ENCODE results near the gene NOXA1.

Gene NOXA1

DNA sequence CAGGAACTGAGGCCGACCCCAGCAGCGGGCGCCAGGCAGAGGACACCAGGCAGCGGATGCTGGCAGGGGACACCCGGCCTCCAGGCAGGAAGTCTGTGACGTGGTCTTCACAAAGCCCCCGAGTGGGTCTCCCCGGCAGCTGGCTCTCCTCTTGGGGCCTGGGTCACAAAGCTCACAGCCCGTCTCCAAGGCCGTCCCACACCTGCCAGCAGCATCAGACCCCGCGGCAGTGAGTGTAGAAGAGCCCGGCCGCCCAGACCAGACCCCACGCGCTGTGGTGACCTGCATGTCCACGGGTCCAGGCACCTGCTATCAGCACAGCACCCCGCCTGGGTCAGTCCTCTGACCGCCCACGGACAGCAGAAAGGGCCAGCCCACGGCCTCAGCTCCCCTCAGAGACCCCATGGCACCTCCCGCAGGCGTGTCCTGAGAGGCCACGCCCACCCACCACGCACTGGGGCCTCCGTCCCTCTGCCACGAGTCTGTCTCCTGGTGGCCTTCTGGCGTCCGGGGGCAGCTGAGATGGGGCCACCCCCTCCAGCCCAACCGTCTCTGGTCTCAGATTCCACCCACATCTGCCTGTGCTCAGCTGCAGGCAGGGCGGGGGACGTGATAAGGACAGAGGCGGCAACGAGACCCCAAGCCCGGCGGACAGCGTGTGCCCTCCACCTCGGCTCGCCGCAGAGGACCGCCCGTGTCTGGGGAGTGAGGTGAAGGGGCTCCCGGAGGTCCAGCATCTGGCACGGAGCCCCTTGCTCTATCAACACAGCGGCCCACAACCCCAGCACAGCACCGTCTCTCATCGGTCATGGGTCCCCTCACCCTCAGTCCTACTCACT lies 34.4 kb upstream of the NOXA1 start:
- H2AFZ ChIP-seq (ENCODE audit: low read length, unreplicated experiment), result no peak overlapping the region
- no peaks in the 10 kb centered on the region for H3K27me3 ChIP-seq (ENCODE audit: insufficient read depth, low read length)
- H3K4me1 ChIP-seq (ENCODE audit: control insufficient read depth, insufficient read depth, low read length, unreplicated experiment), result no peaks in the 10 kb centered on the region
- no peaks in the 10 kb centered on the region for H3K79me2 ChIP-seq (ENCODE audit: control insufficient read depth, insufficient read depth, low read length, unreplicated experiment)
- H3K4me3 ChIP-seq (ENCODE audit: low read depth, low read length), result no peak overlapping the region
- H3K27ac ChIP-seq (ENCODE audit: low read depth, low read length), result no peak overlapping the region
- H3K36me3 ChIP-seq (ENCODE audit: insufficient read depth, low read length), result no peaks in the 10 kb centered on the region

DNA sequence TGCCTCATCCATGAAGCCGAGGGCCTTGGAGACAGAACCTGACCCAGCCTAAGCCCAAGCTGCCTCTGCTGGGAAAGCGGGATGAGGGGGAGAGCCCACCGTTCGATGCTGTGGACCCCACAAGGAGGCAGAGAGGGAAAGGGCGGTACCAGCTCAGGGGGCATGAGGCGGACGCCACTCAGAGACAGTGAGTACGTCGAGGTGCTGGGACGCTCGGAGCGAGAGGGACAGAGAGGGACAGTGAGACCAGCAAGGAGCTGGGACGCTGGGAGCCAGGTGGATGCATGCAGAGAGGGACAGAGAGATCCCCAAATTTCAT lies 33.8 kb upstream of the NOXA1 start:
- Histone ChIP-seq H3K27me3 (ENCODE audit: insufficient read depth, low read length) (no peaks in the 10 kb centered on the region), H3K27ac (ENCODE audit: low read depth, low read length) (no peak overlapping the region), H3K4me3 (ENCODE audit: low read depth, low read length) (no peak overlapping the region), H3K36me3 (ENCODE audit: insufficient read depth, low read length) (no peaks in the 10 kb centered on the region), H2AFZ (ENCODE audit: low read length, unreplicated experiment) (no peak overlapping the region), H3K4me1 (ENCODE audit: control insufficient read depth, insufficient read depth, low read length, unreplicated experiment) (no peaks in the 10 kb centered on the region), H3K79me2 (ENCODE audit: control insufficient read depth, insufficient read depth, low read length, unreplicated experiment) (no peaks in the 10 kb centered on the region)

DNA sequence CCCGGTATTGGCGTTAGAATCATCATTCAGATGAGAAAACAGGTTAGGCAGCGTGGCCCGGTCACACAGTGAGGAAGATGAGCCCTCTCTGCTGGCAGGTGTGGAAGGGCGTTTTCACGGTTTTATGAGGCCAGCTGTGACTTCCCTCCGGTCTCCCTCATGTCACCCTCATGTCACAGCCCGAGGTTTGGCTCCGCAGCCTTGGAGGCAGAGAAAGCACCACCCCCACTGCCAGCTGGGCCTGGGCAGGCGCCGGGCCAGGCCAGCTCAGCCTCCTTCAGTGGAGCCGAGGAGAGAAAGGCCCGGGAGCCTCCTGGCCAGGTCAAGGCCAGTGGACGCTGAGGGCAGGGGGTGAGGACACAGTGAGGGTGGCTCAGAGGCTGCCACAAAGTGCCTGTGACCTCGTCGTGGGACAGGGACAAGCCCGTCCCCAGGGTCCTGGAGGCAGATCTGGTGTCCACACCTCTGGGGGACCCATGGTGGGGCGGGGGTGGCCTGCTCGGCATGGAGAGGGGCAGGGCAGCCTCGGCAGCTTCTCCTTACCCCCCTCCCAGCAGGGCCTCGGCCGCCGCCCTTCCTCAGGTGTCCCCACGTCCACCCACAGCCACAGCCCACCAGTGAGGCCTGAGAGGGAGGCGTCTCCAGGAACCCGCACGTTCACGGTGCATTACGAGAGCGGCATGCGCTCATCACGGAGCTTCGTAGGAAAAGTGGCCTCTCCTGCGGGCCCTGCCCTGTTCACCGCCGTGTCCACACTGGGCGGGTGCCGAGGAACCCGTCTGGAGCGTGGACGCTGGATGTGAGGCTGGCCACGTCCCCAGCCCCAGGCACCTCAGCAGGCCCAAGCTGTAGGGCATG lies 32.4 kb upstream of the NOXA1 start:
- H3K27me3 ChIP-seq (ENCODE audit: insufficient read depth, low read length), result no peaks in the 10 kb centered on the region
- H3K36me3 ChIP-seq (ENCODE audit: insufficient read depth, low read length), result no peaks in the 10 kb centered on the region
- H3K4me3 ChIP-seq (ENCODE audit: low read depth, low read length), result no peak overlapping the region
- H3K4me1 ChIP-seq (ENCODE audit: control insufficient read depth, insufficient read depth, low read length, unreplicated experiment), result no peaks in the 10 kb centered on the region
- H3K79me2 ChIP-seq (ENCODE audit: control insufficient read depth, insufficient read depth, low read length, unreplicated experiment), result no peaks in the 10 kb centered on the region
- no peak overlapping the region for H3K27ac ChIP-seq (ENCODE audit: low read depth, low read length)
- no peak overlapping the region for H2AFZ ChIP-seq (ENCODE audit: low read length, unreplicated experiment)

DNA sequence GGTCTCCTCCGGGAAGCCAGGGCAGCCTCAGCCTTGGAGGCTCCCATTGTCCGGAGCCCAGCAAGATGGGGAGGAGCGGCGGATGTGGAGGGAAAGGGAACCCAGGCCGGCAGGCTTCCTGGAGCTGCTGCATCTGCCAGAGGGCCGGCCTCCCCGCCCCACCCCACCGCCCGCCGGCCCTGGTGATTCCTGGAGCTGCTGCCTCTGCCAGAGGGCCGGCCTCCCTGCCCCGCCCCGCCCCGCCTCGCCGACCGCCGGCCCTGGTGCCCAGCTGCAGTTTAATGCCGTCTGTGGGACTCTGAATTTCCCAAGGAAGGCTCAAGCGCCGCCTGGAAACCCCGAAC lies 31.8 kb upstream of the NOXA1 start:
- H3K27ac ChIP-seq (ENCODE audit: low read depth, low read length), result no peak overlapping the region

DNA sequence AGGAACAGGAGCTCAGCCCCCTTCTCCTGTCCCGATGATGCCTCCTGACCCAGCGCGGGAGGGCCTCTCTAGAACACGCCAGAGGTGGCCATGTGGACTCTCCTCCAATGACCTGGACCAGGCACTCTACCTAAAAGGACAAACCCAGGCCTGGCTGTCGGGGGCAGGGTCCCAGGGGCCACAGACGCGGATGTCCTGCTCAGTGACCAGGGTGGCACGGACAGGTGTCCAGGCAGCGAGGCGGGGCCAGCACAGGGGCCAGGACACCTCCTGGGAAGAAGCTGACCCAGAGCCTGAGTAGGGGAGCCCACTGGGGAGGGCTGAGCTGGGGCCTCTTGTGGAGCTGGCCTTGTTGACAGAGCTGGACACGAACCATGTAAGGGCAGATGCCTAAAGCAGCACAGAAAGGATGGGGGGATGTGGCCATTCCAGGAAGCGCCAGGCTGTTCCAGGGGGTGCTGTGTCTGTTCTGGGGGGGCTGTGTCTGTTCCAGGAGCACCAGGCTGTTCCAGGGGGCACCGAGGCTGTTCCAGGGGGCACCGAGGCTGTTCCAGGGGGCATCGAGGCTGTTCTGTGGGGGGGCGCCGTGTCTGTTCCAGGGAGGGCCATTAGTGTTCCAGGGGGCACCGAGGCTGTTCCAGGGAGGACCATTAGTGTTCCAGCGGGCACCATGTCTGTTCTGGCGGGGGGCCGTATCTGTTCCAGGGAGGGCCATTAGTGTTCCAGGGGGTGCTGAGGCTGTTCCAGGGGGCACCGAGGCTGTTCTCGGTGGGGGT lies 30.8 kb upstream of the NOXA1 start:
- H2AFZ ChIP-seq (ENCODE audit: low read length, unreplicated experiment), result no peak overlapping the region
- no peaks in the 10 kb centered on the region; the same call in 1 of the 2 replicates for H3K36me3 ChIP-seq (ENCODE audit: insufficient read depth, low read length)
- no peaks in the 10 kb centered on the region for H3K27me3 ChIP-seq (ENCODE audit: insufficient read depth, low read length)
- no peaks in the 10 kb centered on the region for H3K79me2 ChIP-seq (ENCODE audit: control insufficient read depth, insufficient read depth, low read length, unreplicated experiment)
- H3K4me1 ChIP-seq (ENCODE audit: control insufficient read depth, insufficient read depth, low read length, unreplicated experiment), result no peaks in the 10 kb centered on the region
- no peak overlapping the region for H3K4me3 ChIP-seq (ENCODE audit: low read depth, low read length)
- H3K27ac ChIP-seq (ENCODE audit: low read depth, low read length), result no peak overlapping the region

More for the DNA sequence above, 31.8 kb upstream of the NOXA1 start:
- Histone ChIP-seq H3K4me1 (ENCODE audit: control insufficient read depth, insufficient read depth, low read length, unreplicated experiment) (no peaks in the 10 kb centered on the region), H3K27me3 (ENCODE audit: insufficient read depth, low read length) (no peaks in the 10 kb centered on the region), H3K36me3 (ENCODE audit: insufficient read depth, low read length) (no peaks in the 10 kb centered on the region), H3K4me3 (ENCODE audit: low read depth, low read length) (no peak overlapping the region), H2AFZ (ENCODE audit: low read length, unreplicated experiment) (no peak overlapping the region), H3K79me2 (ENCODE audit: control insufficient read depth, insufficient read depth, low read length, unreplicated experiment) (no peaks in the 10 kb centered on the region)

DNA sequence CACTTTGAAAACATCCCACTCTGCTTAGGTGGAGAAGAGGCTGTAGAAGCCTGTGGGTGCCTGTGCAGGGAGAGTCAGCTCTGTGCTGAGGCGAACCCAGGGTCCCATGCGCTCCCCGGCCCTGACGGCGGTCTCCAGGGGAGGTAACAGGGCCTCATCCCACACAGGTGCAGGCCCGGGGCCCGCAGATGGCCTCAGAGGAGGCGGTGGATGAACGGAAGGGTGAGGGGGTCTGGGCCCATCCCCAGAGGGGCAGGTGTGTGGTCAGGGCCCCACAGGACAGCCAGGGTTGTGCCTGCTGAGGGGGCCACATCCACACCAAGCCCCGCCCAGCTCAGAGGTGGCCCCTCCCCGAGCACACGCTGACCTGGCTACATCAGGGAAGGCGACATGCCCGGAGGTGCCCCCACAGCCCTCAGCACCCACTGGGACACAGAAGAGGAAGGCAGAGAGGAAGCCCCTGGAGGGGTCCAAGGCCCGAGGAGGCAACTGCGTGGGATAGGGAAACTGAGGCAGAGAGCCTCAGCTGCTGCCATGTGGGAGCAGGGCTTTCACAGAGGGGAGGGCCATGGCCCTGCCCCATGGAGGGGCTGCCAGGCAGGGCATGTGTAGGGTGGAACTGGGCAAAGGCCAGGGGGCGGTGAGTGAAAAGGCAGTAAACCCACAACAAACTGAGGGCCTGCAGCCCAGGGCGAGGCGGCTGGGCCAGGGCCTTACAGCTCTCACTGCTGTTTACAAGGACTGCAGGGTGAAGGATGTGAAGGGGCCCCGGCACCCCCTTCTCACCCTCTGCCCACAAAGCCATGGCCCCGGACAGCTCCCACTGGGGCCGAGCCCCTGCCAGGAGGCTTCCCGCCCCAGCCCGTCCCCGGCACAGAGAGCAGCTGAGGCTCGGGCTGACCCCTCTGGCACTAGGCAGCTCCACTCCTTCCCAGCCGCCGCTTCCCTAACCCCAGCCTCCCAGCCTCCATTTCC lies 29.7 kb upstream of the NOXA1 start:
- Histone ChIP-seq H3K27ac (ENCODE audit: low read depth, low read length) (no peak overlapping the region), H3K79me2 (ENCODE audit: control insufficient read depth, insufficient read depth, low read length, unreplicated experiment) (no peaks in the 10 kb centered on the region), H3K4me3 (ENCODE audit: low read depth, low read length) (no peak overlapping the region), H3K4me1 (ENCODE audit: control insufficient read depth, insufficient read depth, low read length, unreplicated experiment) (no peaks in the 10 kb centered on the region), H3K27me3 (ENCODE audit: insufficient read depth, low read length) (no peaks in the 10 kb centered on the region), H3K36me3 (ENCODE audit: insufficient read depth, low read length) (no peaks in the 10 kb centered on the region; the same call in 1 of the 2 replicates), H2AFZ (ENCODE audit: low read length, unreplicated experiment) (no peak overlapping the region)

DNA sequence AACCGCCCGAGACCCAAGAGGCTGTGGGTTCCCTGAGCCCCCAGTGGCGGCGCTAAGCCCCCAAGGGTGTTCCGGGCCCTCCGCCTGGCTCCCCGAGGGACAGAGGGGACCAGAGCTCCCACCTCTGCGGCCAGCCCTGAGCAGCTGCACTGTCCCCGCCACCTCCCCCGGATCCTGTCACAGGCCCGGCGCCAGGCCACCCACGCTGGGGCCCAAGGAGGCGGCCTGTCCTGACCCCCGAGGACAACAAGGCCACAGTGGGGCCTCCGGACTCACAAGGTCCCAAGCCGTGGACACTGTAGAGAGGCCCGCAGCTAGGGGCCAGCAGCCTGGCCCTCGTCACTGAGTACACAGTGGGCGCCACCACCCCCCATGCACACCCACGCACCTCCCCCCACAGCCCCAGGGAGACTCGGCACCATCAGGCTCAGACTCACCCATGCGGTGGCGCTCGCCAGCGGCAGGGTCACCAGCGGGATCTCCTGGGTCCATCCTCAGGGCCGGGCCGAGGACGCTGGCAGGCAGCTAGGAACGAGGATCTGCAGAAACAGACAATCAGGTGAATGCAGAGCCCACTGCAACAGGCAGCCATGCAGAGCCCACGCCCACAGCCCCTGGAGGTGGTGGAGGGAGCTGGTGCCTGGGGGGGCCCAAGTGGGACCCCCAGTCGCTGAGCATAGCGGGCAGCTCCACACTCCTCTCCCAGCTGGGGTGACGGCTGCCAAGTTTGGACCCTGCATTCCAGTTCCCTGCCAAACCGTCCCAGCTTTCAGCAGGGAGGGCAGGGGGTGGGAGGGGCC lies 28.1 kb upstream of the NOXA1 start:
- Histone ChIP-seq H3K4me3 (ENCODE audit: low read depth, low read length) (no peak overlapping the region), H3K27me3 (ENCODE audit: insufficient read depth, low read length) (no peaks in the 10 kb centered on the region), H3K79me2 (ENCODE audit: control insufficient read depth, insufficient read depth, low read length, unreplicated experiment) (no peaks in the 10 kb centered on the region), H2AFZ (ENCODE audit: low read length, unreplicated experiment) (no peak overlapping the region), H3K36me3 (ENCODE audit: insufficient read depth, low read length) (no peaks in the 10 kb centered on the region; the same call in 1 of the 2 replicates), H3K27ac (ENCODE audit: low read depth, low read length) (no peak overlapping the region), H3K4me1 (ENCODE audit: control insufficient read depth, insufficient read depth, low read length, unreplicated experiment) (no peaks in the 10 kb centered on the region)

DNA sequence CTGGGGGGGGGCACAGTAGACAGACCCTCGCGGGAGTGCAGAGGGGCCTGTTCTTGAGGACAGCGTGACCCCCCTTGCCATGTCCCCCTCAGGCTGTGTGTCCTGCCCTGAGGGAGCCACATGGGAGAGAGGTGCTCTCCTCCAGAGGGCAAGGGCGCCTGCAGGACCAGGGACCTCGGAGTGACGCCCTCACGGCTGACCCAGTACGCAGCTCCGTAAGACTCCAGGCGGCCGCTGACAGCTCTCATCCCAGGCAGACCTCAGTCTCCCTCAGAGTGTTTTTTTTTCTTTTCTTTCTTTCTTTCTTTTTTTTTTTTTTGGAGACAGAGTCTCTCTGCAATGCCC lies 27.6 kb upstream of the NOXA1 start:
- Histone ChIP-seq H3K4me1 (ENCODE audit: control insufficient read depth, insufficient read depth, low read length, unreplicated experiment) (no peaks in the 10 kb centered on the region), H2AFZ (ENCODE audit: low read length, unreplicated experiment) (no peak overlapping the region), H3K4me3 (ENCODE audit: low read depth, low read length) (no peak overlapping the region), H3K27me3 (ENCODE audit: insufficient read depth, low read length) (no peaks in the 10 kb centered on the region), H3K27ac (ENCODE audit: low read depth, low read length) (no peak overlapping the region), H3K79me2 (ENCODE audit: control insufficient read depth, insufficient read depth, low read length, unreplicated experiment) (no peaks in the 10 kb centered on the region), H3K36me3 (ENCODE audit: insufficient read depth, low read length) (no peaks in the 10 kb centered on the region; the same call in 1 of the 2 replicates)

DNA sequence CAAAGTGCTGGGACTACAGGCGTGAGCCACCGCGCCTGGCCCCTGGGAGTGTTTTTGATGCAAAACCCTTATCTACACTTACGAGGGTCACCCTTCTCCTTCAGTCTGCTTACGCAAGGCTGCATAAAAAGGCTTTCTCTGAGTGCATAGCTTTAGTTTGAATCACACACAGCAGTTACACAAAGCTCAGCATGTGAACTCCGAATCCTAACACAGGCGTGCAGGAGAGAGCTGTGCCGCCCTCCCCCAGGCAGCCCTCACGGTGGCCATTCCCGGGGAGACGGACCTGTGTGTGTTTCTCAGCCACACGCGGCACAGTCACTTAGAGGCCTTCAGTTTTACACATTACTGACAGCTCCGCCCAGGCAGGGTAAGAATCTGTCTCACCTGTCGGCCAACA lies 27.0 kb upstream of the NOXA1 start:
- H3K4me3 ChIP-seq (ENCODE audit: low read depth, low read length), result no peak overlapping the region
- H3K36me3 ChIP-seq (ENCODE audit: insufficient read depth, low read length), result no peaks in the 10 kb centered on the region; the same call in 1 of the 2 replicates
- H2AFZ ChIP-seq (ENCODE audit: low read length, unreplicated experiment), result no peak overlapping the region
- H3K79me2 ChIP-seq (ENCODE audit: control insufficient read depth, insufficient read depth, low read length, unreplicated experiment), result no peaks in the 10 kb centered on the region
- no peak overlapping the region for H3K27ac ChIP-seq (ENCODE audit: low read depth, low read length)
- no peaks in the 10 kb centered on the region for H3K27me3 ChIP-seq (ENCODE audit: insufficient read depth, low read length)
- no peaks in the 10 kb centered on the region for H3K4me1 ChIP-seq (ENCODE audit: control insufficient read depth, insufficient read depth, low read length, unreplicated experiment)

Data from ACC112 (cell line).